ENCODE measurements around the gene GET4.

The GET4 gene

DNA sequence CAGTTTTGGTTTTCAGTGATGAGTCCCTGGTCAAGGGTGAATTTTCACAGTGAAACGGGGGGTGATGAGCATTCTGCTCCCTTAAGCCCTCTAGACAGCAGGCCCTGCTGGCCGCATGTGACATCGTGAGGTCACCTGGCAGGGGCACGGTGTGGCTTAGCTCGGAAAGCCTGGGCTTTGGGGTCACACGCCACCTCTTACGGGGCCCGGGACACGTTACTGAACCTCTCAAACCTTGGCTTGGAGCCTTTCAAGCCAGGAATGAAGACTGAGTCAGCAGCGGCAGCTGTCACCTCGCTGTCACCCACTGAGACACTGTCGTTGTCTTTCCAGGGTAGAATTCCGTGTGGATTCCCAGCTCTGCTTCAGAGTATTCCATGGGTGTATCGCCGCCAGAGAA lies 4.1 kb downstream of the GET4 start:
- peaks cover 24% of the 10 kb centered on the region for H3K36me3 ChIP-seq (ENCODE audit: control insufficient read depth, insufficient read depth, low read length)
- H3K27ac ChIP-seq (ENCODE audit: low read depth, low read length, severe bottlenecking), result no peak overlapping the region
- H3K4me3 ChIP-seq (ENCODE audit: extremely low read depth, insufficient read depth, low read length, poor library complexity, severe bottlenecking), result no peak overlapping the region
- 88% methylated on average over 14 to 15 of the region's 15 CpGs for WGBS, 2 experiments (ENCODE audit: insufficient coverage in 2 of 2)
- no peaks in the 10 kb centered on the region for H3K9me3 ChIP-seq (ENCODE audit: control insufficient read depth, low read length)
- peaks cover 22% of the 10 kb centered on the region for H3K4me1 ChIP-seq (ENCODE audit: control insufficient read depth, insufficient read depth, low read length, poor library complexity, severe bottlenecking)

GRCh38 chr7:881441-882234 lies 5.3 kb downstream of the GET4 start:
- WGBS, 2 experiments (ENCODE audit: insufficient coverage in 2 of 2), result 93 to 97% methylated on average over 14 to 17 of the region's 20 CpGs
- H3K9me3 ChIP-seq (ENCODE audit: control insufficient read depth, low read length), result no peaks in the 10 kb centered on the region
- no peak overlapping the region for H3K4me3 ChIP-seq (ENCODE audit: extremely low read depth, insufficient read depth, low read length, poor library complexity, severe bottlenecking)

DNA sequence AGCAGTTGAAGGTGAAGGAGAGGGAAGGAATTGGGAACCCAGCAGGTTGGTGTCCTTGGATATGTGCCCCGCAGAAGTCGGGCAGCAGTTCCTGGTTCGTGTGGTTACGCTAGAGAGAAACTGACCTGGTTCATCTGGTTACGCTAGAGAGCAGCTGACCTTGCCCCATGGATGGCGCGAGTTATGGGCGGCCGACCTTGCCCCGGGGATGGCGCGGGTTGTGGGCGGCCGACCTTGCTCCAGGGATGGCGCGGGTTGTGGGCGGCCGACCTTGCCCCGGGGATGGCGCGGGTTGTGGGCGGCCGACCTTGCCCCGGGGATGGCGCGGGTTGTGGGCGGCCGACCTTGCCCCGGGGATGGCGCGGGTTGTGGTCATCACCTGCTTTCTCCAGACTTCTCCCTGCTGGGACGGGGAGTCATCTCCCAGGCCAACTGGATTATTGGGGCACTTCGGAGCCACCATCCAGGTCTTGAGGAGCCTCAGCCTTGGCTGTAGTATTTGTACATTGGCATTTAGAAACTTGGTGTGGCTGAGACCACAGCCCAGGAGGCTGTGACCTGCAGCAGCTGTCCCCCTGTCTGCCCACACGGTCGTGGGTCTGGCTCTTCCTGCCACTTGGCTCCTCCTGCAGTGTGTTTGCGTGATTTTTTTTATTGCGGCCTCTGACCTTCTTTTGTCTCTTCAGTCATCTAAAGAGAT lies 6.1 kb downstream of the GET4 start:
- Histone ChIP-seq H3K36me3 (ENCODE audit: control insufficient read depth, insufficient read depth, low read length) (peaks cover 35% of the 10 kb centered on the region), H3K9me3 (ENCODE audit: control insufficient read depth, low read length) (no peaks in the 10 kb centered on the region), H3K27ac (ENCODE audit: low read depth, low read length, severe bottlenecking) (no peak overlapping the region), H3K4me1 (ENCODE audit: control insufficient read depth, insufficient read depth, low read length, poor library complexity, severe bottlenecking) (peaks cover 22% of the 10 kb centered on the region), H3K4me3 (ENCODE audit: extremely low read depth, insufficient read depth, low read length, poor library complexity, severe bottlenecking) (no peak overlapping the region)
- 96 to 98% methylated on average over 13 to 37 of the region's 37 CpGs for WGBS, 2 experiments (ENCODE audit: insufficient coverage in 2 of 2)

More at GRCh38 chr7:881441-882234, 5.3 kb downstream of the GET4 start:
- no peak overlapping the region for H3K27ac ChIP-seq (ENCODE audit: low read depth, low read length, severe bottlenecking)
- H3K36me3 ChIP-seq (ENCODE audit: control insufficient read depth, insufficient read depth, low read length), result peaks cover 26% of the 10 kb centered on the region
- peaks cover 22% of the 10 kb centered on the region for H3K4me1 ChIP-seq (ENCODE audit: control insufficient read depth, insufficient read depth, low read length, poor library complexity, severe bottlenecking)

DNA sequence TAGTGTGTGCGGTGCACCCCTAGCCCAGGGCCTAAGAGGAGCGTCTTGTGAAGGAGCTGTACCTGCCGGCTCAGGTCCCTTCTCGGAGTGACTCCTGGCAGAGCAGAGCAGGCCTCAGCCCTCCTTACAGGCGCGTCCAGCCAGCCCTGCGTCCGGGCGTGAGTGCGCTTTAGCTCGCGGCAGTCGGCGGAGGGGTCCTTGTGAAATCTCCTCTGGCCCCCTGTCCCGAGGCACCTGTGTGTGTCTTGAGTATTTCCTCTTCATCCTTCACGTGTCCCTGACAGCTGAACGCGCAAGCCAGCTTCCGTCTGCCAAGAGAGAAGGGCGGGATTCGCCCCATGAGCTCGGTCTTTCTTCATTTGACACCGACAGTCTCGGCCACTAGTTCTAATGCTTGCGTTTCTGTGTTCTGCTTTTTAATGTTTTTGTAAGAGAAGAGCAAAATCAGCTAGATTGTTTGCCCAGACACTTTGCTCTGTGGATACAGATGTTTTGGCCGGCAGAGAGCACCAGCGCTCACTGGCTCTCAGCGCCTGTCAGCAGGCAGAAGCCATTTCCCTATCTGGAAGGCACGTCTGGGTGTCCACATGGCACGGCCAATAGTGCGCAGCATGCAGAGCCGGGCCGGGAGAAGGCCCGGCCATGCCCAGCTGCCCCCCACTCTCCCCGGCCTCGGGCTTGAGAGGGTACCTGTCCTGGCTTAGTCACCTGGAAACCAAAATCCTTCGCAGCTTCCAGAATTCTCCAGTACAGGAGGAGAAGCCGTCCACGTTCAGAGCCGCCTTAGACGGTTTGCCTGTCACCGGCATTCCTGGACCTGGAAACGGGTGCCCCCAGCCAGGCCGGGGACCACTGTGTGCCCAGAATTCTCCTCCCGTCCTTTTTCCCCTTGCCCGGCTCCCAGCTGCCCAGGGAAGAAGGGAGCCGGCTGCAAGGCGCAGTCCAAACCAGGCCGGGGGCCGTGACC lies 7.0 kb downstream of the GET4 start:
- 95 to 96% methylated on average over 46 to 50 of the region's 50 CpGs for WGBS, 2 experiments (ENCODE audit: insufficient coverage in 2 of 2)

DNA sequence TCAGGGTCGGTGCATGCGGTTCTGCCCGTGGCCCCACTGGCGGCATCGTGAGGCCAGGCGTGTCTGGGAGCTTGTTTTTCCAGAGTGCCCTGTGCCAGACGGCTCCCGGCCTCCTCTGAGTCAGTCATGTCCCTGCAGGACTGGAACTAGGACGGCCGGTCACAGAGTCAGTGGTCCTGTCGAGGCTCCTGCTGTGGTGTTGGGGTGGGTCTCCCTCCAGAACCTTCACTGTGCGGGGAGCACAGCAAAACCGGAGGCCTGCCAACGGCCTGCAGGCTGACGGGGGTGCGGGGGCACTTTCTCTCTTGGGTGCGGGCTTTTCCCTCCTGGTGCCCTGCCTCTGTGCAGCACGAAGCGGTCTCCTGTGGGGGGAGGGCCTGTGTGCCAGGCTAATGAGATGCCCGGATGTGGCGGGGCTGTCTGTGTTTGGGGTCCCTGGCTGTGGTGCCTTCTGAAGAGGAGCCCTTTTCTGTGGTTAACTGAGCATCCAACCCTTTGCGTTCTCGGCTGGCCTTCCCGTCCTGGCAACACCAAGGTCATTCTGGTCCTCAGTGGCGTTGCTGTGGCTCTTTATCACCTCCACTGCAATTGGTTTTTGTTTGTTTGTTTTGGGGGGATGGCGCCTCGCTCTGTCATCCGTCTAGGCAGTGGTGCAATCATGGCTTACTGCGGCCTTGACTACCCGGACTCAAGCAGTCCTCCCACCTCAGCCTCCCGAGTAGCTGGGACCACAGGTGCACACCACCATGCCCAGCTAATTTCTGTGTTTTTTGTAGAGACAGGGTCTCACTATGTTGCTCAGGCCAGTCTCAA lies 8.0 kb downstream of the GET4 start:
- no peaks in the 10 kb centered on the region for H3K9me3 ChIP-seq (ENCODE audit: control insufficient read depth, low read length)
- no peak overlapping the region for H3K27ac ChIP-seq (ENCODE audit: low read depth, low read length, severe bottlenecking)
- H3K36me3 ChIP-seq (ENCODE audit: control insufficient read depth, insufficient read depth, low read length), result peaks cover 35% of the 10 kb centered on the region
- no peak overlapping the region for H3K4me3 ChIP-seq (ENCODE audit: extremely low read depth, insufficient read depth, low read length, poor library complexity, severe bottlenecking)
- H3K4me1 ChIP-seq (ENCODE audit: control insufficient read depth, insufficient read depth, low read length, poor library complexity, severe bottlenecking), result peaks cover 14% of the 10 kb centered on the region
- WGBS, 2 experiments (ENCODE audit: insufficient coverage in 2 of 2), result 90 to 94% methylated on average over 22 to 27 of the region's 31 CpGs

More for the DNA sequence above, 7.0 kb downstream of the GET4 start:
- H3K9me3 ChIP-seq (ENCODE audit: control insufficient read depth, low read length), result no peaks in the 10 kb centered on the region
- no peak overlapping the region for H3K4me3 ChIP-seq (ENCODE audit: extremely low read depth, insufficient read depth, low read length, poor library complexity, severe bottlenecking)
- no peak overlapping the region for H3K27ac ChIP-seq (ENCODE audit: low read depth, low read length, severe bottlenecking)
- H3K36me3 ChIP-seq (ENCODE audit: control insufficient read depth, insufficient read depth, low read length), result peaks cover 41% of the 10 kb centered on the region
- peaks cover 16% of the 10 kb centered on the region for H3K4me1 ChIP-seq (ENCODE audit: control insufficient read depth, insufficient read depth, low read length, poor library complexity, severe bottlenecking)

DNA sequence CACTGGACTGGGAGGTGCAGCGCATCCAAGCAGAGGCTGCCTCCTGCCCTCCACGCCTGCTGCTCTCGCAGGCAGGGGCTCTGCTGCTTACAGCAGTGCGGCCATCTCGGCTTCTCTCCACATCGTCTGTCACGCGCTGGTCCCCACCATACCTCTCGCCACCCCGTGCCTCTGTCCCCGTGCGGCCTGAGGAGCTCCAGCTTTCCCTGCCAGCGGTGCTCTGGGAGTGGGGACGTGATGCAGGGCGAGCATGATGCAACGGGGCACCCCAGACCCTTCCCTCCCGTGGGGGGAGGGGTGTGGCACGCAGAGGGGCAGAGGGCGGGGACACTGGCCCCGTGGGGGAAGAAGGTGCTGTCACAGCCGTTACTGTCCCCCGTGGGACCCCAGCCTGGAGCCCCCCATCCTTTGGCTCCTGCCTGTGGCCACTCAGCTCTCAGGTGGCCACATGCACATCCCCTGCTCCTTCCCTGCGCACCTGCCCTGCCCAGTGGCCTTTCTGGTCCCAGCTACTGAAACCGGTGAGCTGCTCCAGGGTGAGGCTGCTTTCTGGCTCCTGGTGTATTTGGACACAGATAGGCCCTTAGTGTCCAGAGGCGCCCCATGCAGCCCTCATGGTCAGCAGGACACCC lies 9.0 kb downstream of the GET4 start:
- Histone ChIP-seq H3K27ac (ENCODE audit: low read depth, low read length, severe bottlenecking) (no peak overlapping the region), H3K4me1 (ENCODE audit: control insufficient read depth, insufficient read depth, low read length, poor library complexity, severe bottlenecking) (peaks cover 14% of the 10 kb centered on the region), H3K9me3 (ENCODE audit: control insufficient read depth, low read length) (no peaks in the 10 kb centered on the region), H3K36me3 (ENCODE audit: control insufficient read depth, insufficient read depth, low read length) (peaks cover 30% of the 10 kb centered on the region), H3K4me3 (ENCODE audit: extremely low read depth, insufficient read depth, low read length, poor library complexity, severe bottlenecking) (no peak overlapping the region)
- WGBS, 2 experiments (ENCODE audit: insufficient coverage in 2 of 2), result 93 to 95% methylated on average over 22 to 23 of the region's 25 CpGs

DNA sequence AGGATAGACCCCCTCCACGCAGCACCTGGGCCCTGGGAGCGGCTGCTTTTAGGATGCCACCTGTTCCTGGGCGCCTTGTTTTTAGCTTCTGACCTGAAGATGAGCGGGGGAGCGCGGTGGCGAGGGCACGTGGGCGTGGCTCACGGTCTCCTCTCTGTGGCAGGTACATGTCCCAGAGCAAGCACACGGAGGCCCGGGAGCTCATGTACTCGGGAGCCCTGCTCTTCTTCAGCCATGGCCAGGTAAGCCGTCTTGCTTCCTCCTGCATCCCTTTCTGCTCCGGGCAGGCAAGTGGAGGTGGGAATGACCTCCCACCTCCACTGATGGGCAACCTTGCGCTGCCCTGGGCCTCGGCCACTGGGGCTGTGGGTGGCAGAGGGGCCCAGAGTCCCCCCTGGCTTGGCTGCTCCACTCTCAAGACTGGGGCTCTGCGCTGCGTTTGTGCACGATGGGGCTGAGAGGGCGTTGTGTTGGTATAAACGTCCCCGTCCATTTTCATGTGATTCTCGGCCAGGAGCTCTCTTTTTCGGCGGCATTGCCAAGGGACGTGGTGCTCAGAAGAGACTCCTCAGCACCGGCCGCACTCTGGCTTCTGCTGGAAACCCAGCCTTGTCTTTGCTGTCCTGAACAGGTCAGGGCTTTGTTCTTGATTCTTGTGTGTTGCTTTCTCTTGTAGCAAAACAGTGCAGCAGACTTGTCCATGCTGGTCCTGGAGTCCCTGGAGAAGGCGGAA lies 9.7 kb downstream of the GET4 start:
- Histone ChIP-seq H3K4me3 (ENCODE audit: extremely low read depth, insufficient read depth, low read length, poor library complexity, severe bottlenecking) (no peak overlapping the region), H3K27ac (ENCODE audit: low read depth, low read length, severe bottlenecking) (no peak overlapping the region), H3K4me1 (ENCODE audit: control insufficient read depth, insufficient read depth, low read length, poor library complexity, severe bottlenecking) (peaks cover 14% of the 10 kb centered on the region), H3K36me3 (ENCODE audit: control insufficient read depth, insufficient read depth, low read length) (peaks cover 30% of the 10 kb centered on the region), H3K9me3 (ENCODE audit: control insufficient read depth, low read length) (no peaks in the 10 kb centered on the region)
- WGBS, 2 experiments (ENCODE audit: insufficient coverage in 2 of 2), result 91% methylated on average over 29 to 30 of the region's 30 CpGs

DNA sequence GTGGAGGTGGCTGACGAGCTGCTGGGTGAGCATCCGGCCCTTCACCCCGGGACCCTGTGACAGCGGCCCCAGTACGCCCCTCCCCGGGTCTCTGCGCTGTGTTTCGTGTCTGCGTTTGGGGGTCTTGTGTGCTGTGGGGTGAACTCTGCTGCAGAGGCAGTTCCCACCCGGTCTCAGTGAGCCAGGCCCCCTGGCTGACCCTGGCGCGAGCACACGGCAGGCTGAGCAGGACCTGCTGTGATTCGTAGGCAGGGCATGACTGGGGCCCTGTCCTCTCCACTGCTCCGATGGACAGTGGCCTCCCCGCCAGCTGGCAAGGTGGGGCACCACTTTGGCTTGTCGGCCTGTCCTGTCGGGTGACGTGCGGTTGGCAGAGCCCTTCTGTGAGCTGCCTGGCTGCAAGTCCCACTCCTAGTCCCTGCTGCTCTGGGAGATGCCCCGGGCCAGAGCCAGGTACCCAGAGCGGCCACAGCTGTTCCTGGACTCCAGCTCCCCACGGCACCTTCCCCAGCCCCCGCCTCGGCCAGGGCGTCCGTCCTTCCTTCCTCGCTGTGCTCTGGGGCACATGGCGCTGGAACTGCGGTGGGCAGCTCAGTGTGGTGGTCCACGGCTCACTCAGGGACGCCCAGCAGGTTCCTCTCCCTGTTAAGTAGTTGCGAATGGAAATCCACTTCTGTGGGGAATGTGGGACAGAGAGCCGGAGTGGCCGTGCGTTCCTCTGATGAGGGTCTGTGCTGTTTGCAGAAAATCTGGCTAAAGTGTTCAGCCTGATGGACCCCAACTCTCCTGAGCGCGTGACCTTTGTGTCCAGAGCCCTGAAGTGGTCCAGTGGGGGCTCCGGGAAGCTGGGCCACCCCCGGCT lies 10.5 kb downstream of the GET4 start:
- Histone ChIP-seq H3K36me3 (ENCODE audit: control insufficient read depth, insufficient read depth, low read length) (peaks cover 35% of the 10 kb centered on the region), H3K9me3 (ENCODE audit: control insufficient read depth, low read length) (no peaks in the 10 kb centered on the region), H3K4me1 (ENCODE audit: control insufficient read depth, insufficient read depth, low read length, poor library complexity, severe bottlenecking) (peaks cover 14% of the 10 kb centered on the region), H3K4me3 (ENCODE audit: extremely low read depth, insufficient read depth, low read length, poor library complexity, severe bottlenecking) (no peak overlapping the region), H3K27ac (ENCODE audit: low read depth, low read length, severe bottlenecking) (no peak overlapping the region)
- WGBS, 2 experiments (ENCODE audit: insufficient coverage in 2 of 2), result 96 to 98% methylated on average over 33 to 36 of the region's 40 CpGs

DNA sequence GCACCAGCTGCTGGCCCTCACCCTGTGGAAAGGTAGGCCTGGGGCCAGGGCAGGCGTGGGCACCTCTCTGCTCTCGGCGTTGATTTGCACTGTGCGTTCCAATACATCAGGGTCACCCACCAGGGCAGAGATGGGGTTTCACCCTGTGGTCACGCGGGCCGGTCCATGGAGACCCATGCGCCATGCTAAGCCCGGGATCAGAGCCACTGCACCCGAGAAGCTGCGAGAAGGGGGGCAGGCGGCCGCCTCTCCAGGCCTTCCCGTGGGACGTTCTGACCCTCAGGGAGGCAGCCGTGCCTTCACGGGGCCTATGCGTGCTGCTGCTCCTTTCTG lies 11.1 kb downstream of the GET4 start:
- 94 to 97% methylated on average over 18 of the region's 18 CpGs for WGBS, 2 experiments (ENCODE audit: insufficient coverage in 2 of 2)
- H3K4me1 ChIP-seq (ENCODE audit: control insufficient read depth, insufficient read depth, low read length, poor library complexity, severe bottlenecking), result peaks cover 14% of the 10 kb centered on the region
- no peak overlapping the region for H3K4me3 ChIP-seq (ENCODE audit: extremely low read depth, insufficient read depth, low read length, poor library complexity, severe bottlenecking)
- peaks cover 40% of the 10 kb centered on the region for H3K36me3 ChIP-seq (ENCODE audit: control insufficient read depth, insufficient read depth, low read length)
- no peak overlapping the region for H3K27ac ChIP-seq (ENCODE audit: low read depth, low read length, severe bottlenecking)
- H3K9me3 ChIP-seq (ENCODE audit: control insufficient read depth, low read length), result no peaks in the 10 kb centered on the region

All from mesodermal cell (in vitro differentiated cells).